Endothelial cell of umbilical vein (primary cell): ENCODE measurements around the gene GOLIM4. TPM values are rescaled to one million over a fixed set of nuclear protein-coding genes. Genes with fewer than 3 reads are reported as not detected.
A peak's percentile ranks its signal among the peaks of the same experiment; 100 is the strongest.

ENCODE experiments used
- BruUV-seq: library from RNA; stranded (reverse); fragments of 400-500 nt; replicated peaks from 2 replicates; lab custom pipeline; 2021; lab: Mats Ljungman, UMichigan
- CTCF ChIA-PET: fragments of 300-600, 350-600 bp; sonication (Branson Sonifier 250); formaldehyde crosslinking; loops from one replicate; lab custom pipeline; 2021; ENCODE audit warnings: antibody characterized with exemption, inconsistent platforms; lab: Charles Lee
- POLR2A ChIA-PET: fragments of 300-600, 350-600 bp; sonication (Branson Sonifier 250); formaldehyde crosslinking; loops from one replicate; lab custom pipeline; 2021; ENCODE audit warnings: antibody characterized with exemption, inconsistent platforms; lab: Charles Lee
- DNase-seq: peaks from one replicate; pipeline ENCODE4 v3.0.0-alpha.2; 2011; ENCODE audit warnings: low read depth, low spot score
- FAIRE-seq: peaks from 2 replicates; lab custom pipeline; 2011; peaks lifted over from hg19 to GRCh38; lab: Jason Lieb, UNC
- H2AFZ ChIP-seq: 2 replicates; pipeline ENCODE4 v1.6.0; 2012; ENCODE audit warnings: low read depth, low read length, control low read depth, inconsistent platforms
- H3K27ac ChIP-seq: 2 replicates; pipeline ENCODE4 v1.5.1; 2011; ENCODE audit warnings: low read depth, mild to moderate bottlenecking, control low read depth, low read length, moderate library complexity; ENCODE audit not compliant: insufficient read depth
- H3K27me3 ChIP-seq, 2 experiments: 2 replicates each; pipeline versions ENCODE4 v1.6.0 to v1.6.1; 2011; ENCODE audit warnings: low read length in 2 of 2, mixed read lengths in 1 of 2; ENCODE audit not compliant: control insufficient read depth in 2 of 2, insufficient read depth in 2 of 2
- H3K36me3 ChIP-seq, 2 experiments: 2 replicates in 1 of 2; 3 replicates in 1 of 2; pipeline ENCODE4 v1.5.1; 2011; ENCODE audit warnings: low read length in 2 of 2, mild to moderate bottlenecking in 1 of 2, moderate library complexity in 1 of 2; ENCODE audit not compliant: control insufficient read depth in 2 of 2, insufficient read depth in 2 of 2; ENCODE audit errors: extremely low read depth in 1 of 2
- H3K4me1 ChIP-seq: 3 replicates; pipeline ENCODE4 v1.5.1; 2011; ENCODE audit warnings: mild to moderate bottlenecking, low read length; ENCODE audit not compliant: control insufficient read depth, insufficient read depth; ENCODE audit errors: extremely low read depth
- H3K4me2 ChIP-seq: 2 replicates; pipeline ENCODE4 v1.6.1; 2011; ENCODE audit warnings: low read length, control low read depth, mixed read lengths; ENCODE audit not compliant: insufficient read depth
- H3K4me3 ChIP-seq, 3 experiments: fragments of 200-600 bp in 1 of 3; sonication (generic), shearing (Covaris generic) in 1 of 3; replicated peaks in 1 of 3; 2 replicates each; pipeline ENCODE4 v1.5.1; 2011 to 2016; ENCODE audit warnings: control low read depth in 3 of 3, low read length in 3 of 3, mild to moderate bottlenecking in 2 of 3, inconsistent platforms in 1 of 3, low read depth in 1 of 3, moderate library complexity in 1 of 3; ENCODE audit not compliant: insufficient read depth in 1 of 3
- H3K79me2 ChIP-seq: 2 replicates; pipeline ENCODE4 v1.6.0; 2012; ENCODE audit warnings: low read length, inconsistent platforms; ENCODE audit not compliant: control insufficient read depth, insufficient read depth
- H3K9ac ChIP-seq: replicated peaks from 2 replicates; pipeline ENCODE3; 2011; ENCODE audit warnings: low read length, control low read depth; ENCODE audit not compliant: insufficient read depth; ENCODE audit errors: extremely low read depth
- H3K9me1 ChIP-seq: replicated peaks from 3 replicates; pipeline ENCODE4 v1.6.0; 2011; ENCODE audit warnings: mild to moderate bottlenecking, low read length; ENCODE audit not compliant: control insufficient read depth, insufficient read depth; ENCODE audit errors: extremely low read depth
- H3K9me3 ChIP-seq: replicated peaks from 2 replicates; pipeline ENCODE4 v1.5.1; 2012; ENCODE audit warnings: low read length, inconsistent platforms; ENCODE audit not compliant: control insufficient read depth, insufficient read depth
- H4K20me1 ChIP-seq: replicated peaks from 2 replicates; pipeline ENCODE3; 2011; ENCODE audit warnings: mild to moderate bottlenecking, low read length; ENCODE audit not compliant: control insufficient read depth, insufficient read depth; ENCODE audit errors: extremely low read depth
- CTCF ChIP-seq, 2 donors: IDR thresholded peaks; 1 replicate in 1 of 2; 2 replicates in 1 of 2; pipeline ENCODE4 v1.5.1; 2011; ENCODE audit warnings: low read length in 2 of 2, mild to moderate bottlenecking in 2 of 2, moderate library complexity in 2 of 2, control low read depth in 1 of 2, inconsistent platforms in 1 of 2, low read depth in 1 of 2; ENCODE audit not compliant: insufficient read depth in 1 of 2; ENCODE audit errors: extremely low read depth in 1 of 2
- EZH2 ChIP-seq: IDR thresholded peaks from 2 replicates; pipeline ENCODE4 v1.6.1; 2012; ENCODE audit warnings: borderline replicate concordance, low read depth, mild to moderate bottlenecking, moderate library complexity, low read length, inconsistent platforms; ENCODE audit not compliant: severe bottlenecking
- FOS ChIP-seq: IDR thresholded peaks from 2 replicates; pipeline ENCODE4 v1.6.1; 2011; ENCODE audit warnings: mild to moderate bottlenecking, low read length, moderate library complexity, borderline replicate concordance; ENCODE audit not compliant: insufficient read depth
- GATA2 ChIP-seq: IDR thresholded peaks from 2 replicates; pipeline ENCODE4 v1.7.0; 2011; ENCODE audit warnings: low read depth, mild to moderate bottlenecking, moderate library complexity, mixed read lengths, low read length; ENCODE audit not compliant: insufficient read length, insufficient read depth
- JUN ChIP-seq: IDR thresholded peaks from 2 replicates; pipeline ENCODE4 v1.6.1; 2011; ENCODE audit warnings: borderline replicate concordance, low read depth; ENCODE audit not compliant: insufficient read length, insufficient read depth
- MYC ChIP-seq: IDR thresholded peaks from one replicate; pipeline ENCODE4 v1.6.1; 2011; ENCODE audit warnings: mild to moderate bottlenecking, low read depth, low read length
- POLR2A ChIP-seq: IDR thresholded peaks from 2 replicates; pipeline ENCODE4 v1.6.1; 2012; ENCODE audit warnings: low read depth, mild to moderate bottlenecking, control low read depth, low read length
- POLR2AphosphoS5 ChIP-seq: IDR thresholded peaks from 2 replicates; pipeline ENCODE4 v1.6.1; 2012; ENCODE audit warnings: low read depth, mild to moderate bottlenecking, control low read depth, low read length, moderate library complexity; ENCODE audit not compliant: insufficient read depth
- dilution Hi-C: fragments of 300-500 bp; cut with MboI; formaldehyde crosslinking; loops from one replicate; pipeline ENCODE4 v1.15.0; 2019; ENCODE audit warnings: low sequenced_read_pairs; ENCODE audit not compliant: extremely low pct_ligation_motif_present
- intact Hi-C: fragments of 100-400 bp; cut with micrococcal nuclease; formaldehyde crosslinking; loops from one replicate; pipeline ENCODE4 v1.10.0; 2022
- polyA plus RNA-seq, 4 experiments: library from polyadenylated mRNA; depleted of rRNA in 3 of 4; stranded (reverse) in 3 of 4; unstranded in 1 of 4; fragments of >200 nt; gene quantifications; 2 replicates each; pipeline versions ENCODE4 v1.2.1 to v1.2.3, GENCODE V29; 2011 to 2012; ENCODE audit warnings: missing spikeins in 1 of 4
- total RNA-seq: library from RNA; stranded (reverse); gene quantifications from 2 replicates; pipeline ENCODE4 v1.2.3, GENCODE V29; 2021
- TF ChIP-seq, protein P1 (sequence below): IDR thresholded peaks from 2 replicates; pipeline ENCODE4 v1.6.1; 2011; ENCODE audit not compliant: insufficient read depth, insufficient read length

The GOLIM4 gene
- total and polyA plus RNA-seq, 2 donors (not counting 3 experiments of a cell fraction or from before 2014, with no cell fraction given) = 11.7 to 40.8 TPM

- no peaks in the 10 kb centered on the region for H3K9me1 ChIP-seq
- no peaks in the 10 kb centered on the region for H3K27me3 ChIP-seq
- TF ChIP-seq MYC (no peak), JUN (no peak), POLR2A (no peak), POLR2AphosphoS5 (no peak), CTCF (IDR thresholded peaks at IDR 0.05; ENCODE audit: extremely low read depth in 1 of 2, insufficient read depth in 1 of 2, low read depth in 1 of 2, low read length in 2 of 2) (no peak), GATA2 (no peak), EZH2 (no peak), FOS (no peak)
- TF ChIP-seq, protein P1, sequence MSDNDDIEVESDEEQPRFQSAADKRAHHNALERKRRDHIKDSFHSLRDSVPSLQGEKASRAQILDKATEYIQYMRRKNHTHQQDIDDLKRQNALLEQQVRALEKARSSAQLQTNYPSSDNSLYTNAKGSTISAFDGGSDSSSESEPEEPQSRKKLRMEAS = no peak
- H3K9me3 ChIP-seq = no peaks in the 10 kb centered on the region
- intact Hi-C loops (loop anchor here (2.0 kb wide), 1 partner anchor 16 kb away; no protein-coding TSS in a partner anchor), dilution Hi-C loops (no loop called here)
- peak; percentile 14 for DNase-seq
- peak overlapping the region; percentile 14 for H3K9ac ChIP-seq
- no peaks in the 10 kb centered on the region for H4K20me1 ChIP-seq
- H2AFZ ChIP-seq = no peak overlapping the region
- no peaks in the 10 kb centered on the region for H3K79me2 ChIP-seq
- peaks cover 8 to 9% of the 10 kb centered on the region in 2 experiments for H3K36me3 ChIP-seq
- no peak for FAIRE-seq
- POLR2A ChIA-PET = no interaction called here
- peak overlapping the region; percentile 14 for H3K4me2 ChIP-seq
- H3K4me3 ChIP-seq = no peak overlapping the region
- no TSS peak for BruUV-seq
- CTCF ChIA-PET = no interaction called here
- H3K4me1 ChIP-seq = peaks cover 19% of the 10 kb centered on the region
- peak overlapping the region; percentile 77 for H3K27ac ChIP-seq
Observed at GRCh38 chr3:168025076-168025475, 70.6 kb downstream of the GOLIM4 start.
